ENCODE results near the gene RNF152.

DNA sequence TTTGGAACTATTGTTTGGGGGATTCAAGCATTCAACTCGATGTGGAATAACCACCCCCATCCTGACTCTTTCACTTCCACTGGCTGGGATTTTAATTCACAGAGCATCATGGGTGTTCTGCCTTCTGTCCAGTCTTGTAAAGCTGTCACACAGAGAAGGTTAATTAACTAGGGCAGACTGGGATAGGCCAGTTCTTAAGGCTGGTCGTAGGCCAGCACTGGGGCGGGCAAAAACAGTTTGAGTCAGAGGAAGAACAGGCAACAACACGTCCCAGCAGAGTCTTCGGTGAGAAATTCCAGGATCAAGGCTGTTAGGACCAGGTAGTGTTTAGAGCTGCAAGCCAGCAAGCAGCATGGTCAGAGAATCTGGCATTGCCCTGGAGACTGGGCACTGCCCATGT is 4.0 kb upstream of the RNF152 start:
- TF ChIP-seq CTCF (IDR thresholded peaks at IDR 0.05; ENCODE audit: extremely low read depth in 1 of 2, insufficient read depth in 1 of 2, low read depth in 1 of 2, low read length in 2 of 2) (no peak), POLR2AphosphoS5 (IDR thresholded peaks at IDR 0.05; ENCODE audit: insufficient read depth, low read depth, low read length) (no peak), EZH2 (IDR thresholded peaks at IDR 0.05; ENCODE audit: borderline replicate concordance, low read depth, low read length, severe bottlenecking) (no peak), POLR2A (IDR thresholded peaks at IDR 0.05; ENCODE audit: low read depth, low read length) (no peak), GATA2 (IDR thresholded peaks at IDR 0.05; ENCODE audit: insufficient read depth, insufficient read length, low read depth, low read length) (no peak), FOS (IDR thresholded peaks at IDR 0.05; ENCODE audit: borderline replicate concordance, insufficient read depth, low read length) (no peak)
- TF ChIP-seq, protein P1, sequence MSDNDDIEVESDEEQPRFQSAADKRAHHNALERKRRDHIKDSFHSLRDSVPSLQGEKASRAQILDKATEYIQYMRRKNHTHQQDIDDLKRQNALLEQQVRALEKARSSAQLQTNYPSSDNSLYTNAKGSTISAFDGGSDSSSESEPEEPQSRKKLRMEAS (IDR thresholded peaks at IDR 0.05; ENCODE audit: insufficient read depth, insufficient read length), result no peak
